Osteocyte (in vitro differentiated cells): ENCODE data around the gene PSMD6. TPM values are rescaled to one million over a fixed set of nuclear protein-coding genes. Genes with fewer than 3 reads are reported as not detected.

Source experiments
- DNase-seq: peaks from one replicate; pipeline ENCODE4 v3.0.0; 2021; ENCODE audit warnings: mixed read lengths; ENCODE audit not compliant: unreplicated experiment; ENCODE audit errors: extremely low spot score
- H3K27ac Mint-ChIP-seq: one replicate; pipeline ENCODE4 v1.8.0; 2021; ENCODE audit warnings: mild to moderate bottlenecking, mixed read lengths; ENCODE audit not compliant: unreplicated experiment
- H3K27me3 Mint-ChIP-seq: one replicate; pipeline ENCODE4 v1.8.0; 2021; ENCODE audit warnings: mixed read lengths; ENCODE audit not compliant: unreplicated experiment
- H3K36me3 Mint-ChIP-seq: one replicate; pipeline ENCODE4 v1.8.0; 2021; ENCODE audit warnings: mixed read lengths; ENCODE audit not compliant: unreplicated experiment
- H3K4me1 Mint-ChIP-seq: one replicate; pipeline ENCODE4 v1.8.0; 2021; ENCODE audit warnings: mixed read lengths; ENCODE audit not compliant: unreplicated experiment
- H3K4me3 Mint-ChIP-seq: one replicate; pipeline ENCODE4 v1.8.0; 2021; ENCODE audit warnings: mild to moderate bottlenecking, moderate library complexity, mixed read lengths; ENCODE audit not compliant: unreplicated experiment
- H3K9me3 Mint-ChIP-seq: one replicate; pipeline ENCODE4 v1.8.0; 2021; ENCODE audit warnings: mixed read lengths; ENCODE audit not compliant: unreplicated experiment
- total RNA-seq: library from RNA; stranded (reverse); gene quantifications from 2 replicates; pipeline ENCODE4 v1.2.1, GENCODE V29; 2021
- TF ChIP-seq, protein P1 (sequence below): fragments of 200-600 bp; sonication (generic); IDR thresholded peaks from 2 replicates; pipeline ENCODE4 v1.5.0; 2021; ENCODE audit warnings: antibody characterized with exemption, mild to moderate bottlenecking, moderate library complexity

Gene PSMD6
- total RNA-seq, 1 donor from 2014 or later = 72.6 TPM

DNA sequence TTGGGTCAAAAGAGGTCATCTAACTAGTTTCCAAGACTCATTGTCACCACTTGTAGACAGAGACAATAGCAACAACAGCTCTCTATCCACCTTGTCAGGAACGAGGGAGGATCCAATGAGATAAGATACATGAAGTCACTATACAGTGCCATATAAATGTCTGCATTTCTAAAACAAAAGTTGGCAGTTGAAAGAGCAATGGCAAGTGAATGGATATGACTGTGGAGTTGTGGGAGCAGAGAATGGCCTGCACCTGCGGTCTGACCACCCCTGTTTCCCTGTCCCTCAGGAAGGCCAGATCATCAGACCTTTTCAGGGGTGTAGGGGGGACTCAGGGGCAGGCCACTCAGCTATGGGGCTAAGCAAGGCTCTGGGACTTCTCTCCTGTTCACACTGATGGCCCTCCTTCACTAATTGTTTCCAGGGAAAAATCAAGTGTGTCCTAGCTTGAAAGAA, 40.7 kb upstream of the PSMD6 start:
- Mint-ChIP-seq H3K4me1 (peaks cover 23% of the 10 kb centered on the region), H3K27ac (no peak overlapping the region), H3K27me3 (no peaks in the 10 kb centered on the region), H3K4me3 (no peak overlapping the region), H3K9me3 (peaks cover 3% of the 10 kb centered on the region), H3K36me3 (no peaks in the 10 kb centered on the region)
- TF ChIP-seq, protein P1, sequence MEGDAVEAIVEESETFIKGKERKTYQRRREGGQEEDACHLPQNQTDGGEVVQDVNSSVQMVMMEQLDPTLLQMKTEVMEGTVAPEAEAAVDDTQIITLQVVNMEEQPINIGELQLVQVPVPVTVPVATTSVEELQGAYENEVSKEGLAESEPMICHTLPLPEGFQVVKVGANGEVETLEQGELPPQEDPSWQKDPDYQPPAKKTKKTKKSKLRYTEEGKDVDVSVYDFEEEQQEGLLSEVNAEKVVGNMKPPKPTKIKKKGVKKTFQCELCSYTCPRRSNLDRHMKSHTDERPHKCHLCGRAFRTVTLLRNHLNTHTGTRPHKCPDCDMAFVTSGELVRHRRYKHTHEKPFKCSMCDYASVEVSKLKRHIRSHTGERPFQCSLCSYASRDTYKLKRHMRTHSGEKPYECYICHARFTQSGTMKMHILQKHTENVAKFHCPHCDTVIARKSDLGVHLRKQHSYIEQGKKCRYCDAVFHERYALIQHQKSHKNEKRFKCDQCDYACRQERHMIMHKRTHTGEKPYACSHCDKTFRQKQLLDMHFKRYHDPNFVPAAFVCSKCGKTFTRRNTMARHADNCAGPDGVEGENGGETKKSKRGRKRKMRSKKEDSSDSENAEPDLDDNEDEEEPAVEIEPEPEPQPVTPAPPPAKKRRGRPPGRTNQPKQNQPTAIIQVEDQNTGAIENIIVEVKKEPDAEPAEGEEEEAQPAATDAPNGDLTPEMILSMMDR = no peak
- DNase-seq = no peak

DNA sequence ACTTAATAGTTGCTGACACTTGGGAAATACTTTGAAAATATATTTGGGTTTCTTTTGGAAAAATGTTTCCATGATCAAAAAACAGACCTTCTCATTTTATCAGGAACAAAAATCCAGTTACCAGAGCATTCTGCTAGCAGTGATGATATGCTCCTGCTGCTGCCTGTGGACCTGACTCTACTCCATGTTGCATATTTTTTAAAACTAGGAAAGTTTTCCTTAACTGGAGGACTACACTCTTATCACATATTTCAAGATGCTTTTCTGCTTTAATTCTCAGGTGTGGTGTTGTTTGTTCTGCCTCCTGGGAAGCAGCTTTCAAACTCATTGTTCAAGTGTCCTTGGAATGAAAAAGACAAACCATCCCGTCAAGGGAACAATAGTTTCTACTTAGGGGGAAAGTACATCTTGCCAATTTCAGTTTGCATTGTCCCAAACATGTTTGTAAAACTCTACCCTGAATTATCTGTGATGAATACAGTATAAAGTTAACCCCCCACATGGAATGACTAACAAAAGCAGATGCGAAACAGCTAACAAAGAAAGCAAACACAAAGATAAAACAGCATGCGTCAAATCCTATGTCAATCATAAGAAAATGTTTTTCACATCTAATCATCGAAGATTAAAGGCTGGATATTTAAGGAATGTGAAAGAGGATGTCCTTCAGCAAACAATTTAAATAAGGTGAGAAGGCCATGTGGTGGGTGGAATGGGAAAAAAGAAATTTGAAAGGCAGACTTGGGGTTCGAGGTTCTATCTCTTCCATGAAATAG, 40.1 kb upstream of the PSMD6 start:
- Mint-ChIP-seq H3K9me3 (no peaks in the 10 kb centered on the region), H3K4me1 (peaks cover 23% of the 10 kb centered on the region), H3K27me3 (no peaks in the 10 kb centered on the region), H3K27ac (no peak overlapping the region), H3K36me3 (no peaks in the 10 kb centered on the region), H3K4me3 (no peak overlapping the region)
- TF ChIP-seq, protein P1 = no peak
- no peak for DNase-seq

DNA sequence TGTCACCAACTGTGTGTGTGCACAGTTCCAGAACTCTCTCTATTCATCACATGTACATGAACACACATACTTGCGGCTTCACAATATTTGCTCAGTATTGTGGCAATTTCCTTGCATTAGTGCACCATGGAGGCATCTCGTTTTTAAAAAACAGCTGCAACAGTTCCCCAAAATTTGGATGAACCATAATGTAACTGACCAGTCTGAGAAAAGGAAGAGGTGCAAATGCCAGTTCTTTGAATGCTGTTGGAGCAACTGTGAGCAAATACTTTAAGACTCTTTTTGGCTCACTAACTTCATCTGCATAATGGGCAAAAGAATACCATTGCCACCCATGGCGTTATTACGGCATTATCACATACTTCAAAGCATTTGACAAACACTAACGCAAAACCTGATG, 38.3 kb upstream of the PSMD6 start:
- H3K27ac Mint-ChIP-seq = no peak overlapping the region
- no peaks in the 10 kb centered on the region for H3K27me3 Mint-ChIP-seq
- TF ChIP-seq, protein P1 = no peak
- DNase-seq = no peak
- no peaks in the 10 kb centered on the region for H3K36me3 Mint-ChIP-seq
- H3K4me3 Mint-ChIP-seq = no peak overlapping the region
- peaks cover 23% of the 10 kb centered on the region for H3K4me1 Mint-ChIP-seq
- no peaks in the 10 kb centered on the region for H3K9me3 Mint-ChIP-seq

DNA sequence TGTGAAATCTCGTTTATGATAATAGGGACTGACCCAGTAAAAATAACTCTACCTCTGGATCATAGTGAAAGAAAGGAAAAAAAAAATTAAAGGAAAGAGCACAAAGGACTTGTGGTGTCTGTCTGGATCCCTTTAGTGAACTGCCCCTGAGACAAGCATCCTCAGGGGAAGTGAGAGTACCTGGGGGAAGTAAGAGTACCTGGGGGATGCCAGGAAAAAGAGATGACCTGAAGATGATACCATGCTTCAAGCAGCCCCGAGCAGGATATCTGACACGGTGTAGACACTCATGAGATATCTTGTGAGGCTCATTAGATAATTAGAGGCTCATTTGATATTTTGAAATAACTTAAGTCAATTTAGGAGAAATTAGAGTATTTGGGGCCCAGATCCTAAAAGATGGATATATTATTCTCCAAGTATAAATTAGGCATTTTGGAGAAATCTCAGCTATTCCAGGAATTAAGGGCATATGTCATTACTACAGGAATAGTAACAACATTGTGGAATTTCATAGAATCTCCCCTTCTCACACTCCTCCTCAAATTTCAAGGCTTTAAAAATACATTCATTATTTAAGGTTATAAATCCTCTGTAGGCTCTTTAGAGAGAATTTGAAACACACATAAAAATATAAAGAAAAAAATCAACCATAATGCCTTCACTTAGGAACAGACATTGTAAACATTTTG, 36.3 kb upstream of the PSMD6 start:
- Mint-ChIP-seq H3K4me3 (no peak overlapping the region), H3K4me1 (peaks cover 23% of the 10 kb centered on the region), H3K27me3 (no peaks in the 10 kb centered on the region), H3K27ac (peak overlapping the region; percentile 12), H3K36me3 (no peaks in the 10 kb centered on the region), H3K9me3 (no peaks in the 10 kb centered on the region)
- TF ChIP-seq, protein P1 = no peak
- no peak for DNase-seq

DNA sequence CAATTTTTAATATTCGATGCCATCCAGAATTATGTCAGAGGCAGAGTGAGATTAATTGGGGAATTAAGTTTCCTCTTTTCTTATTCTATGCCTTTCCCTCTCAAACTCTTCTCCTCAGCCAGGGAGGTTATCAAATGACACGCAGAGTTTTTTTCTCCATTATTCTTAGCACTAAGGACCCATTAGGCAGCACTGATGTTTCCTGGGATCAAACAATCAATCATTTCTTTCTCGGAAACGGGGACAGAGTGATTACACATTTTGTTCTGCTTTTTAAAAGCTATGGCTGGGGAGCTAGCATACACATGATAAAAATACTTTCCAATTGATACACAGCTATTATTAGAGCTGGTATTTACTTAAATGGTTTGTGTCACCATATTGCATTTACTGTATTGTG, 35.3 kb upstream of the PSMD6 start:
- TF ChIP-seq, protein P1 = no peak
- no peak for DNase-seq
- Mint-ChIP-seq H3K27me3 (no peaks in the 10 kb centered on the region), H3K4me3 (no peak overlapping the region), H3K27ac (no peak overlapping the region), H3K36me3 (no peaks in the 10 kb centered on the region), H3K4me1 (peaks cover 19% of the 10 kb centered on the region), H3K9me3 (no peaks in the 10 kb centered on the region)
